GM19099 (cell line): ENCODE results near the gene TACR1.

ENCODE experiments used
- POLR2A ChIP-seq: IDR thresholded peaks from 3 replicates; pipeline ENCODE4 v1.6.1; 2011; ENCODE audit warnings: low read depth; ENCODE audit not compliant: insufficient read length; ENCODE audit errors: extremely low read depth

TACR1 gene

DNA sequence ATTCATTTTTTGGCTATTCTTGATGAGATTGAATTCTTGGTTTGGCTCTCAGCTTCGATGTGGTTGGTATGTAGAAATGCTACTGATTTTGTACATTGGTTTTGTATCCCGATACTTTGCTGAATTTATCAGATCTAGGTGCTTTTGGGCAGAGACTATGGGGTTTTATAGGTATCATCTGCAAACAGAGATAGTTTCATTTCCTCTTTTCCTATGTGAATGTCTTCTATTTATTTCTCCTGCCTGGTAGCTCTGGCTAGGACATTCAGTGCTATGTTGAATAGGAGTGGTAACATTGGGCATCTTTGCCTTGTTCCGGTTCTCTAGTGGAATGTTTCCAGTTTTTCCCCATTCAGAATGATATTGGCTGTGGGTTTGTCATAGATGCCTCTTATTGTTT is 5.5 kb upstream of the TACR1 start:
- TF ChIP-seq POLR2A, result no peak

DNA sequence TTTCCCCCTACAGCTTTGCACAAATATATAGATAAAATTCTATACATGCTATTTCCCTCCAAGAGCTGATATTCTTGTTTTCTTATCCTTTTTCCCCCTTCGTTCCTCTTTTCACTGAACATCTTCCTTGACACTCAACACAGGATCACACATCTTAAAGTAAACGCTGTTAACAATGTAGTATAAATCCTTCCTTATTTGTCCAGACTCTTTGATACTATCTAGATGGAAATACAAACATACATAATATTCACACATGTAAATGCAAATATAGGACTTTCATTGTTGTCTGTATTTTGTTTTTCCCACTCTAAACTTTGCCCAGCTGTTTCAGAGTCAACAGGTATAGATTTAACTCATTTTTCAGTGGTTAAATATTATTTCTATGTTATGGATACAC is 3.0 kb upstream of the TACR1 start:
- no peak for TF ChIP-seq POLR2A

DNA sequence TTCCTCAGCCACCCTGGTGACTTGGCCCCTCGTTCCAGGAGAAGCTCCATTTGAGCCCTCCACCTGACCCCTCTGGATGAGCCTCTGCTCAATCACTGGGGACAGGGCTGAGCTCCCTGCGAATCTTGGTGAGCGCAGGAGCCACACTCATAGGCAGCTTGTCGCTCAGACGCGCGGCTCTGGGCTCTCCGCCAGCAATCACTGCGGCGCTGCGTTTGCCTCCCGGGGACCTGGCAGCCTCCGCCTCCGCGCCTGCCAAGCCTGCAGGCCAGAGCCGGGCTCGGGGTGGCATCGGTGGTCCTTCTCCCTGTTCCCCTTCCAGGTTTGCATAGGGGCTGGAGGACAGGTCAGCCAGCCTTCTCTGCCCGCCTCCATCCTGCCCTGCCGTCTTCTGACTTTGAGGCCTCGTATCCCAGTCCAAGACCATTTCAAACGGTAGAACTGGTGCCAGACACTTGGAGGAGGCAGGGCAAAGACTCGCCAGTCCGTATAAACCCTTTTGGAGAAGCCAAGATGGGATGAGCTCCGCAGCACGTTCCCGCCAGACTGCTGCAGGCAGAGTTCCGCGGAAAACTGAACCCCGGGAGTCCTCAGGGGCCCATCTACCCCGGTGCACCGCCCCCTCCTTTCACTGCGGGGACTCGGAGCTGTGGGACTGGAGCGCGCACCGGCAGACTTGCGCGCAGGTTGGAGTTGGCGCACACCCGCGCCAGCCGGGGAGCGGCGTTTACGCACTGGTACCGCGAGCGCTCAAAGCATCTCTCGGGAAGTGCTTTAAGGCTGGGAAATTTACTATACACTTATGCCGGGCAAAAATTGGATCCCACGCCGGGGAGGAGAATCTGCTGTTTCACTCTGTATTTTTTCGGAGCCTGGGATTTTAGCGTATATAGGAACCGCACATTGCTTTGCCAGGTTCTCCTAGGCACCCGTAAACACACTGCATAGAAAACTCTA is 1.1 kb upstream of the TACR1 start:
- no peak for TF ChIP-seq POLR2A

GRCh38 chr2:75195076-75195691 is 4.1 kb downstream of the TACR1 start:
- TF ChIP-seq POLR2A, result no peak

DNA sequence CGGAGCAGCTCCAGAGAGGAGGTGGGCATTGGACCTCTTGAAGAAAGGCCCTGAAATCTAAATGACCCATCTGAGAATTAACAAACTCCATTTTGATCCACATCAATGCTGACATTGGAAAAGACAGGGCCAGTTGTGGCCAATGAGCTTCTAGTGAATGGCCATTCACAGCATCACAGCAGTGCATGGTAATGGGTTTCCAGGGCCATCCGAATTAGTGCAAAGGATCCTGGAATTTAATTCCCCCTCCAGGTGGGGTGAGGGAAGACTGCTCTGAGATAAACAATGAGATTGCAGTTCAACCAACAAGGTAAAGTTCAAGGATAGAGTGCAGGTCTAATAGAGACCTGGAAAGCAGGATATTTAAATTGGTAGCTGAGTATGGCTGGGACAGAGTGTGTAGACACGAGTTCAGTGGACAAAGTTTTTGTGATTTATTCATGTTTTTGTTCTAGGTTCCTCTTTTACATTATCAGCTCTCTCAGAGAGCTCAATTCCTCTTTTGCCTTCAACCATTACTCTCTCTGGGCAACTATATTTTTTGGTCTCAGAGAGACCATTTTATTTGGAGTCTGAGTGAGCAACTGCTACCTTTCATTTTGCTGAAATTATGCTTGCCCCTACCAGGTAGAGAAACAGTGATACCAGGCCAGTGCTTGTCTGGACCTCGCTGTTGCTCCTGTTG is 5.0 kb downstream of the TACR1 start:
- TF ChIP-seq POLR2A, result no peak

DNA sequence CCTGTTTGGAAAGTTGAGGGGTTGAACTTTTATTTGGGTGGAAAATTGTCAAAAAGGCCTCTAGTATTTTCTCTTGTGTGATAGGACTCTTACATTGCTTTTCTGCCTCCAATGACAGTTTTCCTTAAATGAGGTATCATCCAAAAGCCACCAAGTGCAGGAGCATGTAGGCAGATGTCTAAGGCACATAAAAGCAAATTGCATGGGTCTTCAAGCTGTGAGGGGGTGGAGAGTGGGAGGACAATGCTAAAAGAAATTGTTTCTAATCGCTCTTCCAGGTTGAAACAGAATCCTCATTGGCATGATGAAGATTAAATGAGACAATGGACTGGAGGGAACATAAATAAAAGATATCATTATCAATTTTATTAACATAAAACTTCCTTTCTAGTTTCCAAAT is 6.8 kb downstream of the TACR1 start:
- TF ChIP-seq POLR2A, result no peak

- TF ChIP-seq POLR2A, result no peak
These were observed 8.9 kb downstream of the TACR1 start for GRCh38 chr2:75190271-75190990.

DNA sequence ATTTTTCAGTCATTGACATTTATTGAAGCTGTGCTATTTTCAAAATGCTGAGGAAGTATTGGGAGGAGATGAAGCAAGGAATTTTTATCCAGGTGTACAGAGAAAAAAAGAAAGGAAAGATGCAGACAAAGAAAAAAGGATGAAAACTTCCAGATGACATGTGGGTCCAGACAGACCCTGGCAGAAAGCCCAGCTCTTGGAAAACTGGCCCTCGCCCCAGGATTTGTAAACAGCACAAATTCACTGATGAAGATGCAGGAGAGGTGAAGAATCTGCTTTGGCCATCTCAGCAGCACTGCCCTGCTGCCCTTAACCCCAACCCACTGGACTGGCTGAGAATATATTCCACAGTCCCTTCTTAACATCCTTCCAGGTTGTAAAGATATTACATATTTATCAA is 12.5 kb downstream of the TACR1 start:
- TF ChIP-seq POLR2A, result no peak

DNA sequence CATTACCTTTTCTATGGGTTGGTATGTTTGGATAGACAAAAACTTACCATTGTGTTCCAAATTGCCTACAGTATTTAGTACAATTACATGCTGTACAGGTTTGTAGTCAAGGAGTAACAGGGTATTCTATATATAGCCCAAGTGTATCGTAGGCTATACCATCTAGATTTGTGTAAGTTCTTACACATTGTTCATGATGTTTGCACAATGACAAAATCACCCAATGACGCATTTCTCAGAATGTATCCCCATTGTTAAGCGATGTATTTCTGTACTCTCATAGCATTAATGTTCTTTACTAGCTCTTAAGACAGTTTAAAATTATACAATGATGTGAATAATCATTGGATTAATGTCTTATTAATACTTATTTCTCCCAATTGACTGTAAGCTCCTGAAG is 16.7 kb downstream of the TACR1 start:
- TF ChIP-seq POLR2A, result no peak

DNA sequence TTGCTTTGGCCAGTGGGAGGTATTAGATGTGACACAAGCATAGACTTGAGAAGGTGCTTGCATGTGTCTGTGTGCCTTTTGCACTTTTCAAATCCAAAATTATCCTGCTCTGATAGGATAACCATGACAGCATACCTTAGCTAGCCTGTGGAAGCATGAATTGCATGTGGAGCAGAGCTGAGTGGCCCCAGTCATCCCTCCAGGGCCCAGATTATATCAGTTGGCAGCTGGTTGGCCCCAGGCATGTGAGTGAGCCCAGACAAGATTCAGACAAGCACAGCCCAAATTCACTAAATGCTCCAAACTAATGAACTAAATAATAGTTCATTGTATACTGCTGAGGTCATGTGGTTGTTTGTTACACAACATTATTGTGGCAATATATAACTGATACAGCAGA is 18.8 kb downstream of the TACR1 start:
- no peak for TF ChIP-seq POLR2A

- TF ChIP-seq POLR2A, result no peak
These were observed 21.9 kb downstream of the TACR1 start for GRCh38 chr2:75177427-75177826.

DNA sequence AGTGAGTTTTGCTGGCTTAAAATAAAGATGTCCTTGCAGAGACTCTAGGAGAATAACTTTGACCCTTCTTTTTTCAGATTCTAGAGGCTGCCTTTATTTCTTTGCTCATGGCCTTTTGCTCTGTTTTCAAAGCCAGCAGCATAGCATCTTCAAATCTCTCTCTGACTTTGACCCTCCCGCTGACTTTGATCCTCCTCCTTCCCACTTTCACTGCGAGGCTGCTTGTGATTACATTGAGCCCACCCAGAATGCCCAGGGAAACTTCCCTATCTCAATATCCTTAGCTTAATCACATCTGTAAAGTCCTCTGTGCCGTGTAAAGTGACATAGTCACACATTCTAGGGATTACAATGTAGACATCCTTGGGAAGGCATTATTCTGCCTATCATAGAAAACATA is 23.9 kb downstream of the TACR1 start:
- TF ChIP-seq POLR2A, result no peak

DNA sequence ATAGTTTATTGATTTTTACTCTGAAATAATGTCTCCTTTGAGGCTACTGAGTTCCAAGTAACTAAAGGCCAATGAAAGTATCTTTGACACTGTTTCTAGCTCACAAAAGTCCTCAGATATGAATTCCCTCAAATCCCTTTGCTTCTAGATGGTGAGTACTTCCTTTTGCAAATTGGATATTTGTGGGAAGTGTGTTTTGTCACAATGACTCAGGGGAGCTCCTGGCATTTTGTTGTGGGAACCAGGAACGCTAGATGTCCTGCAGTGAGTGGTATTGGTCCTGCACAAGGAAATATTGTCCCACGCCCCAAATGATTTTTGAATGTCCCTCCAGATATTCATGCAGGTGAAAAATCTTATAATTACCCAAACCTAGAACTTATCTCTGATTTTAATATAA is 24.3 kb downstream of the TACR1 start:
- no peak for TF ChIP-seq POLR2A

GRCh38 chr2:75174519-75174918 is 24.8 kb downstream of the TACR1 start:
- no peak for TF ChIP-seq POLR2A

DNA sequence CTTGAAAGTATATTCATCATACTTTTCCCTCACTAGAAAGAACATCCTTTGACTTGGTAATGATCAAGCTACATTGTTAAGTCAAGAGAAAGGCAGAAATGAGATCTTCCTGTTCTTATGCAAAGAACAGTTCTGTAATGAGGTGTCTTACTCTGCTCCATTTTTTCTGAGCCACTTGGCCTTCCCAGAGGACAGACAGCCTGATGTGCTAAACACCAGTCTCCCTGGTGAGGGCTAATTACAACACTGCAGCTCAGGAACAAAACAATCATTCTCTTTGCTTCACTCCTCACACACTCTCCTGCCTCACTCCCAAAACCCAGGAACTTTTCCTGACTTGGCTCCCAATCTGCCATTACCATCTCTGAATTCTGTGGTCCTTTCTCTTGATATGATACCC is 25.6 kb downstream of the TACR1 start:
- no peak for TF ChIP-seq POLR2A
